C4-2B (cell line): Measurements from ENCODE around the gene PCDHA9.

Experiments
- H3K27ac ChIP-seq: fragments of 450-650 bp; 2 replicates; pipeline ENCODE4 v1.5.1; 2017
- CTCF ChIP-seq: fragments of 450-650 bp; conservative IDR thresholded peaks from 2 replicates; pipeline ENCODE4 v1.5.1; 2017; ENCODE audit warnings: mild to moderate bottlenecking
- ZFX ChIP-seq: fragments of 450-650 bp; IDR thresholded peaks from 2 replicates; pipeline ENCODE4 v1.6.1; 2017

Gene PCDHA9

DNA sequence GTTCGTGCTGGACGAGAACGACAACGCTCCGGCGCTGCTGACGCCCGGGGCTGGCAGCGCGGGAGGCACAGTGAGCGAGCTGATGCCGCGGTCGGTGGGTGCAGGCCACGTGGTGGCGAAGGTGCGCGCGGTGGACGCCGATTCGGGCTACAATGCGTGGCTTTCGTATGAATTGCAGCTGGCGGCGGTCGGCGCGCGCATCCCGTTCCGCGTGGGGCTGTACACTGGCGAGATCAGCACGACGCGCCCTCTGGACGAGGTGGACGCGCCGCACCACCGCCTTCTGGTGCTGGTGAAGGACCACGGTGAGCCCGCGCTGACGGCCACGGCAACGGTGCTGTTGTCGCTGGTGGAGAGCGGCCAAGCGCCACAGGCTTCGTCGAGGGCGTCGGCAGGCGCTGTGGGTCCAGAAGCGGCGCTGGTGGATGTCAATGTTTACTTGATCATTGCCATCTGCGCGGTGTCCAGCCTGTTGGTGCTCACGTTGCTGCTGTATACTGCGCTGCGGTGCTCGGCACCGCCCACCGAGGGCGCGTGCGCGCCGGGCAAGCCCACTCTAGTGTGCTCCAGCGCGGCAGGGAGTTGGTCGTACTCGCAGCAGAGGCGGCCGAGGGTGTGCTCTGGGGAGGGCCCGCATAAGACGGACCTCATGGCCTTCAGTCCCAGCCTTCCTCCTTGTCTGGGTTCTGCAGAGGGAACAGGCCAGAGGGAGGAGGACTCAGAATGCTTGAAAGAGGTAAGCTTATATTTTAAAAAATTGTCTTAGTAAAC is 35.9 kb downstream of the PCDHA9 start:
- TF ChIP-seq ZFX: no peak
- TF ChIP-seq CTCF: no peak
- H3K27ac ChIP-seq: no peak overlapping the region
